GM18870 (cell line): ENCODE measurements around the gene PLXNA1.

Experiments used
- ATAC-seq: cut with Tn5 transposase; IDR thresholded peaks from one replicate; pipeline ENCODE4 v1.9.1; 2021; ENCODE audit warnings: moderate library complexity; ENCODE audit not compliant: unreplicated experiment

PLXNA1 gene

GRCh38 chr3:126999383-126999782, 16.5 kb downstream of the PLXNA1 start:
- ATAC-seq: no peak

- ATAC-seq: no peak
Measured at GRCh38 chr3:127000119-127000518, 17.2 kb downstream of the PLXNA1 start.

DNA sequence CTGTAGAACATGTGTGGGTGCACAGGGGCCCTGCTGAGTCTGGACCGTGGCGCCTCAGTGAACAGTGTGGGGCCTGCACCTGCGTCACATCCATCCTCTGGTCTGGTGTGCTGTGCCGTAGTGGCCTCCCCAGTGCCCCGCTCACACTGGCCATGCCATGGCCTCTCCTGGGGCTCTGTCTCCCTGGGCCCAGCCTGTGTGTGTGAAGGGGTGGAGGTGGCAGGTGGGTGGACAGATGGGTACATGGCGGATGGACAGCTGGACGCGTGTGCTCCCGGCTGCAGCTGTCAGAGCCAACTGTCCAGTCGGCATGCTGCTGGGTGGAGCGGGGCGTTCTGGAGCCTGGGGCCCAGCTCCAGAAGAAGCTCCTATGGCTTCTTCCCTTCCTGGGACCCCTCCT, 17.8 kb downstream of the PLXNA1 start:
- ATAC-seq: no peak

GRCh38 chr3:127001486-127002194, 18.7 kb downstream of the PLXNA1 start:
- ATAC-seq: no peak

DNA sequence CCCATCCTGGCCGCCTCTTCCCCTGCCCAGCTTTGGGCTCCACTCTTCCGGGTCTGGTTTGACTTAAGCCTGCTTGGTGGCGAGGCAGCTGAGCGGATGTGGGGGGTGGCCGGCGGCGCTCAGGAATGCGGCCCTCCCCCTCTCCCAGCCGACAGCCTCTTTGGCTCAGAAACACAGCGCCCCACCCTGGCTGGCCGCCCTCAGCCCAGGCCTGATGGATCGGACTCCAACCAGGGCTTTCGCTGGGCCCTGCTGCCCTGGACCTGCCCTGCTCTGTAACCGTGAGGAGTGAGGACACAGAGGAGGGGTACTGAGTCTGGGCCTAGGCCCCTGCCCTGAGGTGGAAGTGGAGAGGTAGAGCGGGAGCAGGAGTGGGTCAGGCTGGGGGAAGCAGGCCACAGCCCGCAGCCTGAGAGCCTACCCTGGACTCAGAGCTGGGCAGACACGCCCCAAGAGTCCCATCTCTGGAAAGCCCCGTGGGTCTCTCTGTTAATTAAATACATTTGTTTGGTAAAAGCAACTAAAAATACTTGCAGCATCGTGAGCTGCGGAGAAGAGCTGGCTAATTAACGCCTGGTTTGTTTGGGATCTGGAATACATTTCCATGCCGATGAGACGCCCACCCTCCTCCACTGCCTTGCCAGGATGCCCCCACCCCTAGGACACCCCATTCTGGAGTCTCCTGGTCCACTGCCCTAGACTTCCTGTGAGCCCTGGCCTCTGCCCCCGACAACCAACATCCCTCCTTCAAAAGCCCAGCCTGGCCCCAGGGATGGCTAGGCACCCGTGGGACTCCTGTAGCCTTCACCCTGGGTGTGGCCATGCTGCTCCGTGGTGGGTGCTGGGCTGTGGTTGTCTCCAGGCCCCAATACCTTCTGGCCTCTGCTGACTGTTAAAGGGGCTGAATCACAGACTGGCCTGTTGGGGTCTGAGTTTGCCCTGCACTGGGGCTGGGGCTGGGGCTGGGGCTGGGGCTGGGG, 19.6 kb downstream of the PLXNA1 start:
- ATAC-seq: no peak

GRCh38 chr3:127003175-127003555, 20.2 kb downstream of the PLXNA1 start:
- no peak for ATAC-seq

DNA sequence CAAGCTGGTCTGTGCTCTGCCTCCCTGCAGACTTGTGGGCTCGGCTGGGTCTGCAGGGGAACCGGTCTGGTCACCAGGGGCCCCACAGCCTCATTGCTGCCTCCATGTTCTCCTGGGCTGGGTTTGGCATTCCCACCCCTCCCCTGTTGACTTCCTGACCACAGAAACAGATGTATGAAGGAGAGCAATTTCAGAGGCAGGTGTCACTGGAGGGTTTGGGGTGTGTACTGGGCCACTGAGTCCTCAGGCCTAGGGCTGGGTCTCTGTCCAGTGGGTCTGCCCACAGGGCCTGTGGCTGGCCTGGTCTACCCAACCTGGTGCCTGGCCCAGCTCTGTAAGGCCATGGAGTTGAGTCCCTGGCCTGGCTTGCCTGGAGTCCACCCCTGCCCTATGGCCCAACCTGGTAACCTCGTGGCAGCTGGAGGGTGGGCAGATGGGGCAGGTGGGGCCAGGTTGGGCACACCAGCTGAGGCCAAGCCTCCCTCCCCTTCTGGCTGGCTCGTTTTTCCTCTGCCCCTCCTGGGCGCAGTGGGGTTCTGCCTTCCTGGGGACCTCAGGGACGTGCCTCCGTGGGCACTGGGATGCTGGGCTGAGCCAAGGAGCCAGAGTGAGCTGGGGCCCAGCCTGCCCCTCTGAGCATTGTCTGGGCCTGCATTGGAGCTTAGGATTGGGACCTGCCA, 20.8 kb downstream of the PLXNA1 start:
- no peak for ATAC-seq

DNA sequence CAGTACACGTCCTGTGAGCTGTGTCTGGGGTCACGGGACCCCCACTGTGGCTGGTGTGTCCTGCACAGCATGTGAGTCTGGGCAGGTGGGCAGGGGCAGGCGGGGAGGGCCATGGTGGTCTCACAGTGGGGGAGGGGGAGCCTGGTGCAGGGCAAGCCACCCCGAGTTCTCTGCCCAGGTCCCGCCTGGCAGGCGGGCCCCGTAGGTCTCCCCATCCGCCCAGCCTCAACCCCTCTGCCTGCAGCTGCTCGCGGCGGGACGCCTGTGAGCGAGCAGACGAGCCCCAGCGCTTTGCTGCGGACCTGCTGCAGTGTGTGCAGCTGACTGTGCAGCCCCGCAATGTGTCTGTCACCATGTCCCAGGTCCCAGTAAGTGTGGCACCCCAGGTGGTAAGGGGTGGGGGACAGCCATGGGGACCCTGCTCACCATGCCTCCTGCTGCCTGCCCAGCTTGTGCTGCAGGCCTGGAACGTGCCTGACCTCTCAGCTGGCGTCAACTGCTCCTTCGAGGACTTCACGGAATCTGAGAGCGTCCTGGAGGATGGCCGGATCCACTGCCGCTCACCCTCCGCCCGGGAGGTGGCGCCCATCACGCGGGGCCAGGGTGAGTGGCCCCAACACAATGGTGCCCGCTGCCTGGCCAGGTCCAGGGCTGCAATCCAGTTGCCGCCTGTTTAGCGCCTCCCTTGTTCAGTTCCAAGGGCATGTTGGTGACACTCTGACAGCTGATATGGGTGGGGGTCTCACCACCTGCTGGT, 21.9 kb downstream of the PLXNA1 start:
- no peak for ATAC-seq

DNA sequence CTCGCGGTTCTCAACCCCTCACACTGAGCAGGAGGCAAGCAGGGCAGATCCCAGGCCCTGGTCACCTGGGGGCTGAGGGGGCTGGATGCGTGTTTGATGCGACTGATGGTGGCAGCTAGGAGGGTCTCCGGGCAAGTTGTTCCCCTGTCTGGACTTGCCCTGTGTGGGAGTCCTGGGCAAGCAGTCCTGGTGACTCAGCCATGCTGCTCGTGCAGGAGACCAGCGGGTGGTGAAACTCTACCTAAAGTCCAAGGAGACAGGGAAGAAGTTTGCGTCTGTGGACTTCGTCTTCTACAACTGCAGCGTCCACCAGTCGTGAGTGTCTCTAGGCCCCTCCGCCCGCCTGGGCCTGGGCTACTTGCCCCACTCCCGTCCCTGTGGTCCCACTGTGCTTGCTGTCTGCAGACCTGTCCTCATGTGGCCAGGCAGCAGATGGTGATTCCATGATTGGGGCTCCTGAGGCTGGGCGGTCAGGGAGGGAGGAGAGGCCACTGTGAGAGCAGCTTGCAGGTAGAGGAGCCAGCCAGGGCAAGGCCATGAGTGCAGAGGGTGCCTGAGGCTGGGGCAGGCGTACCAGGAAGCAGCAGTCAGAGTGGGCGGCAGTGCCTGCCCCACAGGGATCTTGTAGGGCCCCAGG, 23.1 kb downstream of the PLXNA1 start:
- no peak for ATAC-seq

GRCh38 chr3:127006781-127007436, 24.0 kb downstream of the PLXNA1 start:
- ATAC-seq: no peak

GRCh38 chr3:127008236-127008635, 25.3 kb downstream of the PLXNA1 start:
- ATAC-seq: no peak

DNA sequence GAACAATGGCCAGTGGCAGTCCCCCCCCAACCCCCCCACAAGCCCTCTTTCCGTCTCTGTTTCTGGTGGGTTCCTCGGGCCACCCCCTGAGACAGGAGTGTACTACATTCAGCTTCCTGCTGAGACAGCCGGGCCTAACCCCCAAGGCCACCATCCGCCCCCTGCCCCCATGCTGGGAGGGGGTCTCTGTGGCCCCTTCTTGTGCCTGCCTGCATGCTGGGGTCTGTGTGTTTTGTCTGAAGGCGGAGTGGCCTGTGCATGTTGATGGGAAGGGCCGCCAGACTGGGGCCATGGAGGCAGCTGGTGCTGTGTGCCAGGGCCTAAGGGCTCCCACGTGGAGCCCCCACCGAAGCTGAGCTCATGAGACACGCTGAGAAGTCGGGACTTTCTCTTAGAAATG, 26.6 kb downstream of the PLXNA1 start:
- ATAC-seq: no peak

DNA sequence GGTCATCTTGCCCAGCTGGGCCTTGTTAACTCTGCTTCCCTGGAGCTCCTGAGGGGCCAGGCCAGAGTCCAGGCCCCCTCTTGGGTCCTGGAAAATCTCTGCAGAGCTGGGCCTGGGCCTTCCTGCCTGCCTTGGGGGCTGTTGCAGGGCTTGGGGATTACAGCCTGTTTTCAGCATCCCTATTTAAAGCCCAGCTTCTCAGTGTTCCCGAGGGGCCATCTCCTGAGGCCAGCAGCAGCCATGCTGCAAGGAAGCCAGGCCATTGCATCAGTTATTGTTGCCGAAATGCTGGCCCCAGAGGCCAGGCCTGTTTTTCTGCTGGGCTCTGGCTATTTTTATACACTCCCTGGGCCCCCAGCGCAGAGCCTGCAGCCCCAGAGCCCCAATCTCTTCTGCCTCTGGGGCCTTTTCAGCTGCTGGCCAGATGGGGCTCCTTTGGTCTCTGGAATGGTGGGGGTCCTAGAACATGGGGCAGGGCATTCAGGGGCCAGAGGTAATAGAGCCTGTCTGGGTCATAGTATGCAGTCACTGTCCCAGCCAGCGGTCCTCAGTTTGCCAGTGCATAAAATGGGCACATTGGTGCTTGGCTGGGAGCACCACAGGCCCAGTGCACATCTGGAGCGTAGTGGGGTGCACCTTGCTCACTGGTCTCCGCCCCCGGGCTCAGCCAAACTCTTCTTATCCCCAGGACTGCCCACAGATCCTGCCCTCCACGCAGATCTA, 28.5 kb downstream of the PLXNA1 start:
- no peak for ATAC-seq

- ATAC-seq: no peak
Measured at GRCh38 chr3:127012091-127012490, 29.2 kb downstream of the PLXNA1 start.

DNA sequence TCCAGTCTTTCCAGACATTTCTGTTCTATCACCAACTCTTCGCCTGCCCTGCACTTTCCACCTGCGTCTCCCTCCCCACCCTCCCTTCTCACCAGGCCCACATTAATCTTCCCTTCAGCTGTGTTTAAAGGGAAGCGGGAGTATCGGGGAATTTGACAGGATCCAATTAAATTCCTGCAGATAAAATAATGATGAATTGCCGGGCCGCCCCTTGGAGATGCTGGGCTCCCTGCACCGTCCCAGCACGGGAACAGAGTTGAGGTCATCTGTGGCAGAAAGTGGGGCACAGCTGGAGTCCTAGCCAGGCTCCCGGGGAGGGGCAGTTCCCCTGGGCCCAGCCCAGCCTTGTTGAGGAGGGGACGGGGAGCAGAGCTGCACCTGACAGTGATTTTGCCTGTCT, 30.3 kb downstream of the PLXNA1 start:
- no peak for ATAC-seq

GRCh38 chr3:127013758-127014535, 31.0 kb downstream of the PLXNA1 start:
- ATAC-seq: no peak

- no peak for ATAC-seq
Measured at GRCh38 chr3:127014536-127015281, 31.8 kb downstream of the PLXNA1 start.
